Measurements from ENCODE around the gene GREB1L.

GREB1L gene

DNA sequence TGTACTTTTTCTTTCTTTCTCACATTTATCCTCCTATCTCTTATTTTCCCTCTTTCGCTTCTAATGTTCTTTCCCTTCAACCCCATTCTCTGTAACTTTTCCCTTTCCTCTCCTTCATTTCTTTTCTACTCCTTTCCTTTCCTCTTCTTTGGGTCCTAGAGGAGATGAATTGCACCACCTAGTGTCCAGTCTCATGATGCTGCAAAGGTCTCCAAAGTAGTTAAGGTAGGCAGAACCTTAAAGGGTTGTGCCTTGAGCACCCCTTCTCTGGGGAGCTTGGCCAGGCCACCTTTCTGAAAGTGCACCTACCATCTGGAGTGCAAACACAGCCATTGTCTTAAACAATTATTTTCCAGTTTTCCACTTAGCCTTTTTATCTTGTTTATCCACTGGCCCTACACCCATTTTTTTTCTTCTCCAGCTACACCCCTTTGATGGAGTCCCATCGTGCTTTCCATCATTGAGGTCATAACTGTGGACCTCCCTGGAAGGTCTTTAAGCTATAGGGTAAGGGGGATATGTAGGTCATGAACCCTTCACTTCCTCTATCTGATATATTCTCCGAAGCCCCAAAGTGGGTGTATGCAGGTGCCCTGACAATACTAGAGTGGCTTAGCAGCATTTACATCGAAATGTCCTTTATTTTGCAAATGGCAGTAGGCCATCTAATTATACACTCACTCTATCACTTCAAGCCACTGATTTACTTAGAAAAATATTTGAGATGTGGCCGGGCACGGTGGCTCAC, 202.6 kb downstream of the GREB1L start:
- TF ChIP-seq SIN3A (IDR thresholded peaks at IDR 0.05; ENCODE audit: borderline replicate concordance, insufficient read depth, low read length) (no peak), TAF1 (IDR thresholded peaks at IDR 0.05; ENCODE audit: borderline replicate concordance, insufficient read depth, low read length) (no peak), FOXP2 (optimal IDR thresholded peaks at IDR 0.05; ENCODE audit: borderline replicate concordance, extremely low read depth, extremely low read length, insufficient read depth) (no peak), POLR2AphosphoS5 (IDR thresholded peaks at IDR 0.05; ENCODE audit: low read depth, low read length) (no peak)
- TF ChIP-seq, protein P1, sequence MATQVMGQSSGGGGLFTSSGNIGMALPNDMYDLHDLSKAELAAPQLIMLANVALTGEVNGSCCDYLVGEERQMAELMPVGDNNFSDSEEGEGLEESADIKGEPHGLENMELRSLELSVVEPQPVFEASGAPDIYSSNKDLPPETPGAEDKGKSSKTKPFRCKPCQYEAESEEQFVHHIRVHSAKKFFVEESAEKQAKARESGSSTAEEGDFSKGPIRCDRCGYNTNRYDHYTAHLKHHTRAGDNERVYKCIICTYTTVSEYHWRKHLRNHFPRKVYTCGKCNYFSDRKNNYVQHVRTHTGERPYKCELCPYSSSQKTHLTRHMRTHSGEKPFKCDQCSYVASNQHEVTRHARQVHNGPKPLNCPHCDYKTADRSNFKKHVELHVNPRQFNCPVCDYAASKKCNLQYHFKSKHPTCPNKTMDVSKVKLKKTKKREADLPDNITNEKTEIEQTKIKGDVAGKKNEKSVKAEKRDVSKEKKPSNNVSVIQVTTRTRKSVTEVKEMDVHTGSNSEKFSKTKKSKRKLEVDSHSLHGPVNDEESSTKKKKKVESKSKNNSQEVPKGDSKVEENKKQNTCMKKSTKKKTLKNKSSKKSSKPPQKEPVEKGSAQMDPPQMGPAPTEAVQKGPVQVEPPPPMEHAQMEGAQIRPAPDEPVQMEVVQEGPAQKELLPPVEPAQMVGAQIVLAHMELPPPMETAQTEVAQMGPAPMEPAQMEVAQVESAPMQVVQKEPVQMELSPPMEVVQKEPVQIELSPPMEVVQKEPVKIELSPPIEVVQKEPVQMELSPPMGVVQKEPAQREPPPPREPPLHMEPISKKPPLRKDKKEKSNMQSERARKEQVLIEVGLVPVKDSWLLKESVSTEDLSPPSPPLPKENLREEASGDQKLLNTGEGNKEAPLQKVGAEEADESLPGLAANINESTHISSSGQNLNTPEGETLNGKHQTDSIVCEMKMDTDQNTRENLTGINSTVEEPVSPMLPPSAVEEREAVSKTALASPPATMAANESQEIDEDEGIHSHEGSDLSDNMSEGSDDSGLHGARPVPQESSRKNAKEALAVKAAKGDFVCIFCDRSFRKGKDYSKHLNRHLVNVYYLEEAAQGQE (IDR thresholded peaks at IDR 0.05; ENCODE audit: insufficient read depth in 1 of 2, low read depth in 2 of 2, low read length in 2 of 2), result no peak

DNA sequence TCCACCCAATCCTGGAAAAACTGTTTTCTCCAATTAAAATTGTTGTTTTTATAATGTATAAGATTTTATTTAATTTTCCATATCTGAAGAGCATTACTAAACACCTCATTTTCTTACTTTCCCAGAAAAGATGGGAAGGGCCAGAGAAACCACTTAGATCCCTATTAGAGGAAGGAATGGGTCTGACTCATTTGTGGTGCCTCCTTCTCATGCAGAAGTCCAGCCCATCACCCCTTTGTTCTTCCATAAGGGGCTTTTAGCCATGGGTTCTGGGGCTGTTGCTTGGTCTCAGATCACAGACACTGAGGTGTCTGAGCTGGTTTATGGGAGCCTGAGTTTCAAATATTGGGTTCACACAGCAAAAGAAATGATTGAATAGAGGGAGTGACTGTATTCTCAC, 206.3 kb downstream of the GREB1L start:
- TF ChIP-seq POLR2AphosphoS5 (IDR thresholded peaks at IDR 0.05; ENCODE audit: low read depth, low read length) (no peak), TAF1 (IDR thresholded peaks at IDR 0.05; ENCODE audit: borderline replicate concordance, insufficient read depth, low read length) (no peak), SIN3A (IDR thresholded peaks at IDR 0.05; ENCODE audit: borderline replicate concordance, insufficient read depth, low read length) (no peak), FOXP2 (optimal IDR thresholded peaks at IDR 0.05; ENCODE audit: borderline replicate concordance, extremely low read depth, extremely low read length, insufficient read depth) (no peak)
- TF ChIP-seq, protein P1 (IDR thresholded peaks at IDR 0.05; ENCODE audit: insufficient read depth in 1 of 2, low read depth in 2 of 2, low read length in 2 of 2), result no peak

DNA sequence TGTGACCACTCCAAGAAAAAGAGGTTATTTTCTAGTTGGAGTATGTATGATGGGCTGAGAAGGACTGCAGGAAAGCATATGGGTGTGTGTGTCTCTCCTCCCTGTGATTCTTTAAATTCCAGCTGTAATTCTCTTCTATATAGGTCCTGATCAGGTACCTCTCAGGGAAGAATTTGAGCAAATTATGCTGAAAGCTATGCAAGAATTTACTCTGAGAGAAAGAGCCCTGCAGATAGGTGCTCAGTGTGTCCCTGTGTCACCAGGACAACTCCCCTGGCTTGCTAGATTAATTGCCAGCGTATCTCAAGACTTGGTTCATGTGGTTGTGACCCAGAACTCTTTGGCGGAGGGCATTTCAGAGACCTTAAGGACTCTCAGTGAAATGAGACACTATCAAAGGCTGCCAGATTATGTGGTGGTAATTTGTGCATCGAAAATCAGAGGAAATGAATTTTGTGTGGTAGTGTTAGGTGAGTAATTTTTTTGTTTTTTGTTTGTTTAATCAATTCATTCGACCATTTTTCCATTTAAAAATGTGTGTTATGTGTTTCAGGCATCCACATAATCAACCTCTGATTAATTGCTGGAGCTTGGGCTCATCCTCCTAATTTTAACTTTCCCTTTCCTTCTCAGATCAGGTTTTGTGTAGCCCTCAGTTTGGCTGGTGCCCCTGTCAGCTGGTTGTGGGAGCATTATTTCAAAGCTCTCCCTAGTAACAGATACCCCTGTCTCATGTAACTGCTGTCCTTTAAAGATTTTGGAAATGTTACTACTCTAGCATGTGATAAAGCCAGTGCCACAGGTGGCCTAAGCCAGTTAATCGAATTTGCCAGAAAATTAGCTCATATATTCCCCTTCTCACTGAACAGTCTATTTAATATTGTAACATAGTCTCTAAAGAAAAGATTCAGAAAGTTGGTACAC, 207.6 kb downstream of the GREB1L start:
- no peak for TF ChIP-seq SIN3A (IDR thresholded peaks at IDR 0.05; ENCODE audit: borderline replicate concordance, insufficient read depth, low read length)
- TF ChIP-seq FOXP2 (optimal IDR thresholded peaks at IDR 0.05; ENCODE audit: borderline replicate concordance, extremely low read depth, extremely low read length, insufficient read depth), result no peak
- TF ChIP-seq, protein P1 (IDR thresholded peaks at IDR 0.05; ENCODE audit: insufficient read depth in 1 of 2, low read depth in 2 of 2, low read length in 2 of 2), result no peak
- no peak for TF ChIP-seq POLR2AphosphoS5 (IDR thresholded peaks at IDR 0.05; ENCODE audit: low read depth, low read length)

DNA sequence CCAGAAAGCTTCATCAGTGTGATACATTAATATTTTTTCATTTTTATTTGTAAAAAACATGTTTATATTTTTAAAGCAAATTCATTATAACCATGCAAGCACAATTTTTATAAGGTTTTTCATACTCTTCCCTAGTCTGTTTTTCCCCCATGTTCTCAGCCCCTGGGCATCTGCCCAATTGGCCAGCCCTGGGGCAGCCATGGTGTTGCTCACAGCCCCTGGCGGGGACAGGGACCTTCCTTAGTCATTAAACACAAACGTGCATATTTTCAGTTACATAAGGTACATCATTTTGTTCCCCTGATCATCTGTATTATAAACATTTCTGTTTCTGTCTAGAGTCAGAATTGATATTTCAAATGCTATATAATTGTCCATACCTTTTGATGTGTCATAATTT, 208.5 kb downstream of the GREB1L start:
- TF ChIP-seq SIN3A (IDR thresholded peaks at IDR 0.05; ENCODE audit: borderline replicate concordance, insufficient read depth, low read length) (no peak), FOXP2 (optimal IDR thresholded peaks at IDR 0.05; ENCODE audit: borderline replicate concordance, extremely low read depth, extremely low read length, insufficient read depth) (no peak), TAF1 (IDR thresholded peaks at IDR 0.05; ENCODE audit: borderline replicate concordance, insufficient read depth, low read length) (no peak), POLR2AphosphoS5 (IDR thresholded peaks at IDR 0.05; ENCODE audit: low read depth, low read length) (no peak)
- TF ChIP-seq, protein P1 (IDR thresholded peaks at IDR 0.05; ENCODE audit: insufficient read depth in 1 of 2, low read depth in 2 of 2, low read length in 2 of 2), result no peak

Data from PFSK-1 (cell line).